ENCODE data around the gene COPS2. TPM values are rescaled to one million over a fixed set of nuclear protein-coding genes. Genes with fewer than 3 reads are reported as not detected.
A peak's percentile ranks its signal among the peaks of the same experiment; 100 is the strongest.

The COPS2 gene
- total and polyA plus RNA-seq, 9 of the 15 experiments (the other 6 are each of a cell fraction or from before 2014, with no cell fraction given): 66.4 to 154 (median 117) TPM

DNA sequence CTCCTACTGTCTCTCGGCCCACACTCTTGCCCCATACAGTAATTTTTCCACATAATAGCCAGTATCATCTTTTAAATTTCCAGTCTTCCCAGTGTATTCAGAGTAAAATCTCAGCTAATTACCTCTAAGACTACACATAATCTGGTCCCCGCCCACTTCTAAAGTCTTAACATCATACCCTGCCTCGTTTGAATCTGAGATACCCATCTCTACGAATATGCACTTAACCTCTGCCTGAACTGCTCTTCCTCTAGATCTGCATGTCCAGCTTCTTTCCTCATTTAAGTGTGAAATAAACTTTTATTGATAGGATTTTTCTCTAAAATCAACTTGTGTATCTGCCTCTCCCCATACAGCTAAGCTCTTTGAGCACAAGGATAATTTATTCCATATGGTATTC lies 34.6 kb downstream of the COPS2 start:
- no TSS peak for BruUV-seq (replicated peaks)
- WGBS (ENCODE audit: insufficient coverage, low coverage, missing lambda C conversion rate): 49% methylated on average over 4 of the region's 4 CpGs
- Histone ChIP-seq H3K4me3 (no peak overlapping the region), H3K4me2 (ENCODE audit: insufficient read depth, low read length) (no peak overlapping the region), H3K9ac (ENCODE audit: insufficient read depth in 1 of 2, low read depth in 2 of 2, low read length in 2 of 2) (no peak overlapping the region), H3K9me1 (ENCODE audit: control insufficient read depth, insufficient read depth, low read length) (no peaks in the 10 kb centered on the region), H3K9me3 (replicated peaks; ENCODE audit: control insufficient read depth, insufficient read depth, low read depth, low read length) (no peaks in the 10 kb centered on the region), H2AFZ (ENCODE audit: low read depth, low read length) (no peak overlapping the region), H3K79me2 (ENCODE audit: control insufficient read depth, insufficient read depth, low read length) (no peaks in the 10 kb centered on the region), H3K27ac (ENCODE audit: extremely low read depth, low read depth, low read length) (no peak overlapping the region), H3K27me3 (ENCODE audit: control insufficient read depth in 2 of 2, insufficient read depth in 2 of 2, low read length in 2 of 2) (no peaks in the 10 kb centered on the region), H4K20me1 (replicated peaks; ENCODE audit: control insufficient read depth, insufficient read depth, low read length) (no peaks in the 10 kb centered on the region), H3K4me1 (replicated peaks in 1 of 2; ENCODE audit: control insufficient read depth in 2 of 2, insufficient read depth in 2 of 2, low read length in 2 of 2) (no peaks in the 10 kb centered on the region), H3K36me3 (ENCODE audit: control insufficient read depth, insufficient read depth, low read length) (peaks cover 34% of the 10 kb centered on the region; the same call in 2 of the 3 replicates)
- ATAC-seq (peak; percentile 29; the same call in 1 of the 3 replicates), DNase-seq (ENCODE audit: extremely low read depth in 1 of 4, low spot score in 3 of 4) (no peak), FAIRE-seq (no peak)
- POLR2A ChIA-PET: interaction anchor here (1.5 kb wide), 1 partner anchor 35 kb away, joined by 3 read pairs; the partner anchor contains the start of gene COPS2
- TF ChIP-seq ZC3H4 (CRISPR knock-in tag; IDR thresholded peaks at IDR 0.05; ENCODE audit: borderline replicate concordance) (no peak), PTRF (tag; IDR thresholded peaks at IDR 0.05) (no peak), POLR3A (IDR thresholded peaks at IDR 0.05; ENCODE audit: borderline replicate concordance, extremely low read depth, insufficient read depth, insufficient read length) (no peak), ZNF347 (CRISPR knock-in tag; IDR thresholded peaks at IDR 0.05; ENCODE audit: low read depth) (no peak), POLR2B (IDR thresholded peaks at IDR 0.05; ENCODE audit: low read depth, partially characterized antibody) (peak; percentile 1), ADNP (tag; IDR thresholded peaks at IDR 0.05) (no peak)
- TF ChIP-seq, protein P1, sequence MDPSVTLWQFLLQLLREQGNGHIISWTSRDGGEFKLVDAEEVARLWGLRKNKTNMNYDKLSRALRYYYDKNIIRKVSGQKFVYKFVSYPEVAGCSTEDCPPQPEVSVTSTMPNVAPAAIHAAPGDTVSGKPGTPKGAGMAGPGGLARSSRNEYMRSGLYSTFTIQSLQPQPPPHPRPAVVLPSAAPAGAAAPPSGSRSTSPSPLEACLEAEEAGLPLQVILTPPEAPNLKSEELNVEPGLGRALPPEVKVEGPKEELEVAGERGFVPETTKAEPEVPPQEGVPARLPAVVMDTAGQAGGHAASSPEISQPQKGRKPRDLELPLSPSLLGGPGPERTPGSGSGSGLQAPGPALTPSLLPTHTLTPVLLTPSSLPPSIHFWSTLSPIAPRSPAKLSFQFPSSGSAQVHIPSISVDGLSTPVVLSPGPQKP (CRISPR knock-in tag; IDR thresholded peaks at IDR 0.05): no peak
- intact Hi-C loops (cut with micrococcal nuclease): no loop called here
- in situ Hi-C loops (cut with MboI): no loop called here
- CTCF ChIA-PET (ENCODE audit: low intra/inter-chr PET ratio): no interaction called here
